Gastrocnemius medialis (tissue), 4 donors: ENCODE data around the gene WWP2. TPM values are rescaled to one million over a fixed set of nuclear protein-coding genes. Genes with fewer than 3 reads are reported as not detected.

Experiments used
- ATAC-seq, 2 donors: fragments of 150-250 bp; one replicate each; pipeline ENCODE4 v1.9.1; 2016
- DNase-seq, 2 donors: peaks; one replicate each; pipeline ENCODE4 v3.0.0-alpha.2; 2019
- H3K27ac ChIP-seq, 4 donors: fragments of 200-600 bp; sonication (generic); 1 replicate in 1 of 4; 2 replicates in 3 of 4; pipeline ENCODE4 v1.5.1; 2016 to 2018; ENCODE audit warnings: mild to moderate bottlenecking in 2 of 4, moderate library complexity in 1 of 4
- H3K27me3 ChIP-seq, 3 donors: fragments of 200-600 bp; sonication (generic) in 2 of 3; 1 replicate in 1 of 3; 2 replicates in 2 of 3; pipeline versions ENCODE4 v1.5.1 to v1.6.0; 2016 to 2019; ENCODE audit warnings: mild to moderate bottlenecking in 1 of 3, moderate library complexity in 1 of 3
- H3K36me3 ChIP-seq, 2 donors: fragments of 200-600 bp; sonication (generic) in 1 of 2; one replicate each; pipeline ENCODE4 v1.5.1; 2017 to 2018
- H3K4me1 ChIP-seq, 2 donors: fragments of 200-600 bp; sonication (generic) in 1 of 2; one replicate each; pipeline ENCODE4 v1.5.1; 2016 to 2017; ENCODE audit warnings: mild to moderate bottlenecking in 2 of 2
- H3K4me3 ChIP-seq, 4 donors: fragments of 200-600 bp; sonication (generic) in 3 of 4; 1 replicate in 1 of 4; 2 replicates in 3 of 4; pipeline ENCODE4 v1.5.1; 2016 to 2019; ENCODE audit warnings: mild to moderate bottlenecking in 2 of 4
- H3K9me3 ChIP-seq, 3 donors: fragments of 200-600 bp; sonication (generic) in 2 of 3; 1 replicate in 1 of 3; 2 replicates in 2 of 3; pipeline ENCODE4 v1.5.1; 2016 to 2019
- POLR2A ChIP-seq, 2 donors: fragments of 450-650 bp; IDR thresholded peaks; one replicate each; pipeline ENCODE4 v1.6.1; 2017; ENCODE audit warnings: antibody characterized with exemption in 2 of 2, mild to moderate bottlenecking in 2 of 2, moderate library complexity in 2 of 2
- in situ Hi-C, 4 donors: fragments of 200-750 bp; cut with MboI; loops; one replicate each; pipeline versions ENCODE4 v1.15.0 to v1.8.0; 2017; ENCODE audit warnings: low sequenced_read_pairs in 4 of 4
- intact Hi-C: fragments of 100-400 bp; cut with DNase I; formaldehyde crosslinking; loops from one replicate; pipeline ENCODE4 v1.15.1; 2023; ENCODE audit warnings: low total_unique reads
- total RNA-seq, 4 donors: library from RNA; depleted of rRNA; stranded (reverse); fragments of >200 nt; gene quantifications; one replicate each; pipeline versions ENCODE4 v1.1.0 to v1.2.3, GENCODE V29; 2016
- TF ChIP-seq, protein P1 (sequence below), 5 experiments: fragments of 450-650 bp in 3 of 5; fragments of 200-600 bp in 2 of 5; sonication (generic) in 2 of 5; IDR thresholded peaks in 4 of 5; conservative IDR thresholded peaks in 1 of 5; 1 replicate in 4 of 5; 2 replicates in 1 of 5; pipeline ENCODE4 v1.5.1; 2016 to 2019; ENCODE audit warnings: antibody characterized with exemption in 5 of 5, mild to moderate bottlenecking in 3 of 5, moderate library complexity in 3 of 5

Gene WWP2
- total RNA-seq, 4 donors from 2014 or later, result 29.4 to 35.6 (median 31.8) TPM

DNA sequence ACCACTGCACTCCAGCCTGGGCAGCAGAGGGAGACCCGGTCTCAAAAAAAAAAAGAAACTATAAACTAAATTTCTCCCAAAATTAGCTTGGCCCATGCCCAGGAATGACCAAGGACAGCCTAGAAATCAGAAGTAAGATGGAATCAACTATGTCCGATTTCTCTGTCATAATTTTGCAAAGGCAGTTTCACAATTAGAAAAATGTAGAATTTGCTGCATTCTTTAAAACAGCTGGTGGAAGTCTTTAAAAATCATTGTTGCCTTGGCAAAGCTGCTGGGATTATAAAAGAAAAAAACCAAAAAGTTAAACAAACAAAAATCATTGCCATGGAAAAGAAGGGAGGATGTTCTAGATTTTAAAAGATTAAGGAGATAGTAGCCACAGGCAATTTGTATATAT, 32.4 kb downstream of the WWP2 start:
- in situ Hi-C loops, result loop anchor here in 3 of 4 donors (5.0 to 10.0 kb wide), 4 partner anchors 50 to 140 kb away; no protein-coding TSS in a partner anchor

DNA sequence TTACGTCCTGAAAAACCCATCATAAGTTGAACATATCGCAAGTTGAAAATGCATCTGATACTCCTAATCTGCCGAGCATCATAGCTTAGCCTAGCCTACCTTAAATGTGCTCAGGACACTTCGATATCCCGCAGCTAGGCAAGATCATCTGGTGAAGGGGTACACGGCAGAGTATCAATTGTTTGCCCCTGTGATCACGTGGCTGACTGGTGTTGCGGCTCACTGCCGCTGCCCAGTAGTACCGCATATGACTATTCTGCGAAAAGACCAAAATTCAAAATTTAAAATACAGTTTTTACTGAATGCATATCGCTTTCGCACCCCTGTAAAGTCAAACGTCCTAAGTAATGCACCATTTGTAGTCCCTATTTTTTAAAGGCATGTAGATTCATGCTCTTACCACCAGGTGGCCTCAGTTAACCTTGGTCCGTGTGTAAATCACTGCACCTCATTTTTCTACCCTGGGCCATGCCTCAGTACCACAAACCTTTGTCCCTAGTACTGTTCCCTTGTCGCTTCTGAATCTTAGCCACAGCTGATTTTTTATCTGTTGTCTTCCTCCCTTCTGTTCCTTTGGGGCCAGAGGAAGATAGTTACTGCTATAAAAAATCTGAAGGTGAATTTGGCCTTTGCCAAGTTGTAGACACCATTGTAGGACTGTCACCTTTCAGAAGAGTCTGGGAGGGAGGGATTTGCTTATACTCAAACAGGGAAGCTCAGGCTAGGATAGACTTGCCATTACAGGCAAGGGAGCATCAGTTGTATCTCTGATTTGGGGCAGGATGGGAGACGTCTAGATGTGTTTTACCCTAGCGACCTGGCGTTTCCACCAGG, 34.4 kb downstream of the WWP2 start:
- H3K27me3 ChIP-seq, result no peaks in the 10 kb centered on the region
- peak overlapping the region in 1 of 4 donors; percentile 10 for H3K4me3 ChIP-seq
- intact Hi-C loops (loop anchor here (1.0 kb wide), 2 partner anchors 63 to 134 kb away; no protein-coding TSS in a partner anchor), in situ Hi-C loops (loop anchor here in 3 of 4 donors (5.0 to 10.0 kb wide), 4 partner anchors 48 to 138 kb away; no protein-coding TSS in a partner anchor)
- H3K27ac ChIP-seq, result no peak overlapping the region
- H3K4me1 ChIP-seq, result peaks cover 0 to 4% of the 10 kb centered on the region in 2 donors
- peaks cover 0 to 7% of the 10 kb centered on the region in 2 donors for H3K36me3 ChIP-seq
- ATAC-seq (peak; percentile 80 to 95), DNase-seq (peak; percentile 13 to 18)
- H3K9me3 ChIP-seq, result no peaks in the 10 kb centered on the region
- TF ChIP-seq, protein P1, sequence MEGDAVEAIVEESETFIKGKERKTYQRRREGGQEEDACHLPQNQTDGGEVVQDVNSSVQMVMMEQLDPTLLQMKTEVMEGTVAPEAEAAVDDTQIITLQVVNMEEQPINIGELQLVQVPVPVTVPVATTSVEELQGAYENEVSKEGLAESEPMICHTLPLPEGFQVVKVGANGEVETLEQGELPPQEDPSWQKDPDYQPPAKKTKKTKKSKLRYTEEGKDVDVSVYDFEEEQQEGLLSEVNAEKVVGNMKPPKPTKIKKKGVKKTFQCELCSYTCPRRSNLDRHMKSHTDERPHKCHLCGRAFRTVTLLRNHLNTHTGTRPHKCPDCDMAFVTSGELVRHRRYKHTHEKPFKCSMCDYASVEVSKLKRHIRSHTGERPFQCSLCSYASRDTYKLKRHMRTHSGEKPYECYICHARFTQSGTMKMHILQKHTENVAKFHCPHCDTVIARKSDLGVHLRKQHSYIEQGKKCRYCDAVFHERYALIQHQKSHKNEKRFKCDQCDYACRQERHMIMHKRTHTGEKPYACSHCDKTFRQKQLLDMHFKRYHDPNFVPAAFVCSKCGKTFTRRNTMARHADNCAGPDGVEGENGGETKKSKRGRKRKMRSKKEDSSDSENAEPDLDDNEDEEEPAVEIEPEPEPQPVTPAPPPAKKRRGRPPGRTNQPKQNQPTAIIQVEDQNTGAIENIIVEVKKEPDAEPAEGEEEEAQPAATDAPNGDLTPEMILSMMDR (IDR thresholded peaks at IDR 0.05 in 4 of 5, conservative IDR thresholded peaks at IDR 0.05 in 1 of 5), result peak; percentile 82 to 91 (median 89)
- TF ChIP-seq POLR2A (IDR thresholded peaks at IDR 0.05), result no peak

More for the DNA sequence above, 32.4 kb downstream of the WWP2 start:
- Histone ChIP-seq H3K4me3 (no peak overlapping the region), H3K36me3 (peaks cover 0 to 4% of the 10 kb centered on the region in 2 donors), H3K27ac (no peak overlapping the region), H3K27me3 (no peaks in the 10 kb centered on the region), H3K9me3 (no peaks in the 10 kb centered on the region), H3K4me1 (peaks cover 0 to 4% of the 10 kb centered on the region in 2 donors)
- ATAC-seq, result no peak
- no peak for DNase-seq
- intact Hi-C loops, result no loop called here
- TF ChIP-seq, protein P1 (IDR thresholded peaks at IDR 0.05 in 4 of 5, conservative IDR thresholded peaks at IDR 0.05 in 1 of 5), result no peak
- TF ChIP-seq POLR2A (IDR thresholded peaks at IDR 0.05), result no peak

DNA sequence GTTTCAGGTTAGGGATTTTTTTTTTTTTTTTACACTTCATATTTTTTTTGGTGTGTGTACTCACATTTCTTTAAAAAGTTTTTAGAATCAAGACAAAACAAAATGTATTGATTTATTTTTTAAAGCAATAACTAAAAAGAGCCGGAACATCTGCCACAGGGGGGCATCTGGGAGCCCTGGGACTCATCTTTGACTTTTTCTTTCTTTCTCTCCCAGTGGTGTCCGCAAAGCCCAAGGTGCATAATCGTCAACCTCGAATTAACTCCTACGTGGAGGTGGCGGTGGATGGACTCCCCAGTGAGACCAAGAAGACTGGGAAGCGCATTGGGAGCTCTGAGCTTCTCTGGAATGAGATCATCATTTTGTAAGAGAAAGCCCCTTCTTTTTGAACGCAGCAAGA, 36.3 kb downstream of the WWP2 start:
- DNase-seq (no peak), ATAC-seq (no peak)
- H3K4me3 ChIP-seq, result no peak overlapping the region
- TF ChIP-seq, protein P1 (IDR thresholded peaks at IDR 0.05 in 4 of 5, conservative IDR thresholded peaks at IDR 0.05 in 1 of 5), result no peak
- intact Hi-C loops (no loop called here), in situ Hi-C loops (loop anchor here in 3 of 4 donors (5.0 to 10.0 kb wide), 4 partner anchors 46 to 136 kb away; no protein-coding TSS in a partner anchor)
- no peaks in the 10 kb centered on the region for H3K27me3 ChIP-seq
- peaks cover 0 to 12% of the 10 kb centered on the region in 2 donors for H3K36me3 ChIP-seq
- H3K4me1 ChIP-seq, result peaks cover 0 to 4% of the 10 kb centered on the region in 2 donors
- H3K9me3 ChIP-seq, result no peaks in the 10 kb centered on the region
- no peak overlapping the region for H3K27ac ChIP-seq

DNA sequence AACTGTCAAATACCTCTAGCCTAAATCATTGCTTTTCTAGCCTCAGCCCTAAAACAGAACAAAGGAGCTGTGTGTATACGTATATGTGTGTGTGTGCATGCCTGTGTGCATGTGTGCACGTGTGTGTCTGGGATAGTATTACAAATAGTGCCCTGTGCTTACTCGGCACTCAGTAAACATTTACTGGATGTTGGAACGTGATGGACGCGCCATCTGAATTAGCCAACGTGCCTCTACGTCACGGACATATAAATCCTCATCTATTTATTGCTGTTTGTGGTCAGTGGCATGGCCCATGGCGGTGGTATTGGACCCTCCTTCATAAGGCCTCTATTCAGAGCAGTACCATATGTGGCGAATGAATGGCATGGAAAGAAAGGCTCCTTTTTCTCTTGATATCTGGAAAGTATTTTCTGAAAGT, 37.5 kb downstream of the WWP2 start:
- ATAC-seq, result no peak
- Histone ChIP-seq H3K4me1 (peaks cover 0 to 4% of the 10 kb centered on the region in 2 donors), H3K27me3 (no peaks in the 10 kb centered on the region), H3K27ac (no peak overlapping the region), H3K9me3 (no peaks in the 10 kb centered on the region), H3K36me3 (peaks cover 0 to 12% of the 10 kb centered on the region in 2 donors), H3K4me3 (no peak overlapping the region)
- DNase-seq, result no peak
- intact Hi-C loops (no loop called here), in situ Hi-C loops (loop anchor here (5.0 to 10.0 kb wide), 5 partner anchors 45 to 135 kb away; no protein-coding TSS in a partner anchor)
- TF ChIP-seq POLR2A (IDR thresholded peaks at IDR 0.05), result no peak
- TF ChIP-seq, protein P1 (IDR thresholded peaks at IDR 0.05 in 4 of 5, conservative IDR thresholded peaks at IDR 0.05 in 1 of 5), result no peak
